ENCODE data around the gene GTF2H1. TPM values are rescaled to one million over a fixed set of nuclear protein-coding genes. Genes with fewer than 3 reads are reported as not detected.

Gene GTF2H1
- 10 to 100 TPM; 23.1 to 65.7 (median 27.3) TPM for polyA plus RNA-seq
- long read RNA-seq, donor 1, transcript GTF2H1-201 (15 exons, 2,982 nt), result major isoform, 9 of 15 reads
- long read RNA-seq, donor 1, partial matches to known transcripts, result 0 of 15 reads
- long read RNA-seq, donor 1, other reads (novel, unspliced or antisense), result 0 of 15 reads
- long read RNA-seq, donor 2, partial matches to known transcripts, result 0 of 3 reads
- long read RNA-seq, donor 2, other reads (novel, unspliced or antisense), result 0 of 3 reads
- long read RNA-seq, donor 3, partial matches to known transcripts, result 5 of 9 reads
- long read RNA-seq, donor 3, other reads (novel, unspliced or antisense), result 0 of 9 reads
- long read RNA-seq, donor 4, partial matches to known transcripts, result 0 of 1 reads
- long read RNA-seq, donor 4, other reads (novel, unspliced or antisense), result 0 of 1 reads
- long read RNA-seq, donor 5, partial matches to known transcripts, result 0 of 1 reads
- long read RNA-seq, donor 5, other reads (novel, unspliced or antisense), result 0 of 1 reads
- long read RNA-seq, donor 6, partial matches to known transcripts, result 0 of 5 reads
- long read RNA-seq, donor 6, other reads (novel, unspliced or antisense), result 0 of 5 reads
- long read RNA-seq, donor 7, result 0 reads
- long read RNA-seq, donor 8, partial matches to known transcripts, result 0 of 1 reads
- long read RNA-seq, donor 8, other reads (novel, unspliced or antisense), result 0 of 1 reads
- long read RNA-seq, donor 9, result 0 reads
- long read RNA-seq, donor 10, partial matches to known transcripts, result 0 of 3 reads
- long read RNA-seq, donor 10, other reads (novel, unspliced or antisense), result 0 of 3 reads

DNA sequence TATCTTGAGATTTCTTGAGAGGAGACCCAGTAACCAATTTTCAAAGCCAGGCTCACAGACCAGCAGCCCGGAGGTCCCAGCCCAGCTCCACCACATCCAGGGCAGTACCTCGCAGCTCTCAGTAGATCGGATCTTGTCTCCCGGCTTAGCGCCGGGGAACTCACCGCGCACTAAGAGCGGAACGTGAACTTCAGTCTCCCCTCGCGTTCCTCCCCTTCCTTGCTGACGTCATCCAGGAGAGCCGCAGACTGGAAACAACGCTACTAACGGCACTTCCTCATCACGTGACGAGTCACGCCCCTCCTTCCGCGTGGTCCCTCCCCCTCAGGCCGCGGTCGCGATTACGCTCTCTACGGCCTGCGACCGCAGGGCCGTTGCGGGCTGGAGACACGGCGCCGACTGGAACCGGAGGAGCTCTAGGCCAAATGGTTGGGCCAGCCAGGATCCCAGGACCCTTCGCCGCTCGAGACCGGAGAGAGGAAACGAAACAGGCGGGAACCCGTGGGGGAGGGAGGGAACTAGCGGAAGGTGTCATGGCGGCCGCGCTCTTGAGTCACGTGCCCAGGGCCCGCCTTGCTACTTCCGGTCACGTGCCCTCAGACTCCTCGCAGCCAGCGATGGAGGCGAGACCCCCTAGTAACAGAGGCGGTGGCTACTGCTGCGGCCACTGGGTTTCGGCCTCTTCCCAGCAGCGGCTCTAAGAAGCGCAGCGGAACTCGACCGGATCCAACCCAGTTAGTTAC is at the start of gene GTF2H1, which contains the start of gene HPS5:
Gene GTF2H1 (plus strand): TSS at position 599 of the 743 bp plus-strand sequence. CDS start 10,508 bp downstream, outside the sequence.
Gene HPS5 (minus strand): TSS at position 172 of the 743 bp plus-strand sequence. CDS start 4,282 bp downstream, outside the sequence.
- DNase-seq (peak; percentile 99), FAIRE-seq (no peak)
- peaks cover 0 to 6% (median 0%) of the 10 kb centered on the region in 3 donors for H3K36me3 ChIP-seq (ENCODE audit: control insufficient read depth in 3 of 3, insufficient read depth in 2 of 3, low read depth in 1 of 3, low read length in 3 of 3)
- H3K27me3 ChIP-seq (ENCODE audit: control insufficient read depth in 3 of 3, insufficient read depth in 3 of 3, low read length in 3 of 3), result no peaks in the 10 kb centered on the region
- 0% methylated on average over 61 of the region's 61 CpGs for WGBS, 3 donors
- no peaks in the 10 kb centered on the region for H3K9me3 ChIP-seq (ENCODE audit: control insufficient read depth in 2 of 2, insufficient read depth in 1 of 2, low read depth in 1 of 2, low read length in 1 of 2)
- H3K27ac ChIP-seq (ENCODE audit: low read depth in 1 of 3, low read length in 2 of 3), result peak within 1 kb of the TSS; percentile 77 to 99 (median 94)
- peaks cover 7 to 10% (median 7%) of the 10 kb centered on the region in 3 donors for H3K4me1 ChIP-seq (ENCODE audit: control insufficient read depth in 3 of 3, insufficient read depth in 2 of 3, low read depth in 1 of 3, low read length in 2 of 3)
- H3K4me3 ChIP-seq (ENCODE audit: low read depth in 1 of 3, low read length in 3 of 3), result peak within 1 kb of the TSS; percentile 69 to 89 (median 84)

- DNase-seq (no peak), FAIRE-seq (no peak)
- Histone ChIP-seq H3K36me3 (ENCODE audit: control insufficient read depth in 3 of 3, insufficient read depth in 2 of 3, low read depth in 1 of 3, low read length in 3 of 3) (peaks cover 5 to 21% (median 12%) of the 10 kb centered on the region in 3 donors), H3K4me1 (ENCODE audit: control insufficient read depth in 3 of 3, insufficient read depth in 2 of 3, low read depth in 1 of 3, low read length in 2 of 3) (no peaks in the 10 kb centered on the region), H3K9me3 (ENCODE audit: control insufficient read depth in 2 of 2, insufficient read depth in 1 of 2, low read depth in 1 of 2, low read length in 1 of 2) (no peaks in the 10 kb centered on the region), H3K27ac (ENCODE audit: low read depth in 1 of 3, low read length in 2 of 3) (no peak overlapping the region), H3K27me3 (ENCODE audit: control insufficient read depth in 3 of 3, insufficient read depth in 3 of 3, low read length in 3 of 3) (no peaks in the 10 kb centered on the region), H3K4me3 (ENCODE audit: low read depth in 1 of 3, low read length in 3 of 3) (no peak overlapping the region)
- 87 to 95% (median 92%) methylated on average over 5 of the region's 5 CpGs for WGBS, 3 donors
Observed at GRCh38 chr11:18277565-18278271, 44.6 kb upstream of the GTF2H1 start.

DNA sequence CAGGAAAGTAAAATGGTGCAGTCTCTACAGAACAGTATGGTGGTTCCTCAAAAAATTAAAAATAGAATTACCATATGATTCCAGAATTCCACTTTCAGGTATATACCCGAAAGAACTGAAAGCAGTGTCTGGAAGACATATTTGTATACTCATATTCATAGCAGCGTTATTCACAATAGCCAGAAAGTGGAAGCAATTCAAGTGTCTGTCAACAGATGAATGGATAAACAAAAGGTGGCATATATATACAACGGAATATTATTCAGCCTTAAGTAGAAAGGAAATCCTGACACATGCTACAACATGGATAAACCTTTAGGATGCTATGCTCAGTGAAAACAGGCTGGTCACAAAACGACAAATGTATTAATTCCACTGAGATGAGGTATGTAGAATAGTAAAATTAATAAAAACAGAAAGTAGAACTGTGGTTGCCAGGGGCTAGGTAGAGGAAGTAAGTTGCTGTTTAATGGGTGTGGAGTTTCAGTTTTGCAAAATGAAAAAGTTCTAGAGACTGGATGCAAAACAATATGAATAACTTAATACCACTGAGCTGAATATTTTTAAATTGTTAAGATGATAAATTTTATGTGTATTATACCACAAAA is 41.8 kb upstream of the GTF2H1 start:
- Histone ChIP-seq H3K4me1 (ENCODE audit: control insufficient read depth in 3 of 3, insufficient read depth in 2 of 3, low read depth in 1 of 3, low read length in 2 of 3) (no peaks in the 10 kb centered on the region), H3K9me3 (ENCODE audit: control insufficient read depth in 2 of 2, insufficient read depth in 1 of 2, low read depth in 1 of 2, low read length in 1 of 2) (no peaks in the 10 kb centered on the region), H3K27ac (ENCODE audit: low read depth in 1 of 3, low read length in 2 of 3) (peak overlapping the region in 1 of 3 donors; percentile 24), H3K27me3 (ENCODE audit: control insufficient read depth in 3 of 3, insufficient read depth in 3 of 3, low read length in 3 of 3) (no peaks in the 10 kb centered on the region), H3K36me3 (ENCODE audit: control insufficient read depth in 3 of 3, insufficient read depth in 2 of 3, low read depth in 1 of 3, low read length in 3 of 3) (peaks cover 8 to 23% (median 16%) of the 10 kb centered on the region in 3 donors), H3K4me3 (ENCODE audit: low read depth in 1 of 3, low read length in 3 of 3) (no peak overlapping the region)
- 65 to 78% (median 68%) methylated on average over 4 of the region's 4 CpGs for WGBS, 3 donors
- DNase-seq (no peak), FAIRE-seq (no peak)

DNA sequence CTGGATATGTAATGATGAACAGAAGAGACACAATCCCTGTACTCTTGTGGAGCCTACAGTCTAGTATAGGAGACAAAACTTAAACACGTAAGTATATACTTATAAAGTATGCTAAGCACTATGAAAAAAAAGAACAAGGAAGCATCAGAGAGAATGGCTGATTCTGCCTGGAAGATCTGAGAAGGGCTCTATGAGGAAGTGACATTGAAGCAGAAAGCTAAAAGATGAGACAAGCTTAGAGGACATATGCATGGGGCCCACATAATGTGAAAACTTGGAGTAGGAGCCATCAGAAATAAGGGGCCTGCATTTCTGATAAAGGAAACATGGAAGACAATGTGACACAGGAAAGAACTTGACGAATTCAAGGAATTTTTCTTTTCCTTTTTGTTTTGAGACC is 39.7 kb upstream of the GTF2H1 start:
- H3K27ac ChIP-seq (ENCODE audit: low read depth in 1 of 3, low read length in 2 of 3), result no peak overlapping the region
- FAIRE-seq, result no peak
- H3K4me3 ChIP-seq (ENCODE audit: low read depth in 1 of 3, low read length in 3 of 3), result no peak overlapping the region
- H3K36me3 ChIP-seq (ENCODE audit: control insufficient read depth in 3 of 3, insufficient read depth in 2 of 3, low read depth in 1 of 3, low read length in 3 of 3), result peaks cover 18 to 26% (median 24%) of the 10 kb centered on the region in 3 donors
- no peaks in the 10 kb centered on the region for H3K9me3 ChIP-seq (ENCODE audit: control insufficient read depth in 2 of 2, insufficient read depth in 1 of 2, low read depth in 1 of 2, low read length in 1 of 2)
- H3K4me1 ChIP-seq (ENCODE audit: control insufficient read depth in 3 of 3, insufficient read depth in 2 of 3, low read depth in 1 of 3, low read length in 2 of 3), result no peaks in the 10 kb centered on the region
- 93 to 98% (median 97%) methylated on average over 2 of the region's 2 CpGs for WGBS, 3 donors
- no peak for DNase-seq
- H3K27me3 ChIP-seq (ENCODE audit: control insufficient read depth in 3 of 3, insufficient read depth in 3 of 3, low read length in 3 of 3), result no peaks in the 10 kb centered on the region

- no peak overlapping the region for H3K27ac ChIP-seq (ENCODE audit: low read depth in 1 of 3, low read length in 2 of 3)
- FAIRE-seq, result no peak
- no peaks in the 10 kb centered on the region for H3K27me3 ChIP-seq (ENCODE audit: control insufficient read depth in 3 of 3, insufficient read depth in 3 of 3, low read length in 3 of 3)
- peaks cover 13 to 32% (median 28%) of the 10 kb centered on the region in 3 donors for H3K36me3 ChIP-seq (ENCODE audit: control insufficient read depth in 3 of 3, insufficient read depth in 2 of 3, low read depth in 1 of 3, low read length in 3 of 3)
- H3K4me3 ChIP-seq (ENCODE audit: low read depth in 1 of 3, low read length in 3 of 3), result no peak overlapping the region
- no peaks in the 10 kb centered on the region for H3K9me3 ChIP-seq (ENCODE audit: control insufficient read depth in 2 of 2, insufficient read depth in 1 of 2, low read depth in 1 of 2, low read length in 1 of 2)
- H3K4me1 ChIP-seq (ENCODE audit: control insufficient read depth in 3 of 3, insufficient read depth in 2 of 3, low read depth in 1 of 3, low read length in 2 of 3), result no peaks in the 10 kb centered on the region
- DNase-seq, result no peak
- WGBS, 3 donors, result 97 to 100% (median 99%) methylated on average over 1 of the region's 1 CpG
Observed at GRCh38 chr11:18285841-18286240, 36.5 kb upstream of the GTF2H1 start.

DNA sequence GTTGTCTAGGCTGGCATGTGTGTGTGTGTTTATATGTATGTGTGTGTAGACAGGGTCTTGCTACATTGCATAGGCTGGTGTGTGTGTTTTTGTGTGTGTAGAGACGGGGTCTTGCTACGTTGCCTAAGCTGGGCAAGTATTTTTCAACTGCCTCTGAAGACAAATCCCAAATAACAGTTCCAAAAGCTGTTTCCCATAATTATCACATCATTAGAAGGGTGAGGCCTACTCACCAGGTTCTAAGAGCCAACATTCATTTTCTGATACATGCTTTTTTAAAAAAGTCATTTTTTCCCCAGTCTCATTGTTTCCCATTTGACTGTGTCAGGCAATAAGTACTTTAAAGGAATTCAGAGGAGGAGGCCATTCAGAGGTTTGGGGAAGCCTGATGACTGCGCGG is 33.5 kb upstream of the GTF2H1 start:
- H3K27me3 ChIP-seq (ENCODE audit: control insufficient read depth in 3 of 3, insufficient read depth in 3 of 3, low read length in 3 of 3), result no peaks in the 10 kb centered on the region
- H3K4me1 ChIP-seq (ENCODE audit: control insufficient read depth in 3 of 3, insufficient read depth in 2 of 3, low read depth in 1 of 3, low read length in 2 of 3), result no peaks in the 10 kb centered on the region
- H3K27ac ChIP-seq (ENCODE audit: low read depth in 1 of 3, low read length in 2 of 3), result no peak overlapping the region
- H3K9me3 ChIP-seq (ENCODE audit: control insufficient read depth in 2 of 2, insufficient read depth in 1 of 2, low read depth in 1 of 2, low read length in 1 of 2), result no peaks in the 10 kb centered on the region
- H3K36me3 ChIP-seq (ENCODE audit: control insufficient read depth in 3 of 3, insufficient read depth in 2 of 3, low read depth in 1 of 3, low read length in 3 of 3), result peaks cover 16 to 31% (median 22%) of the 10 kb centered on the region in 3 donors
- FAIRE-seq (no peak), DNase-seq (no peak)
- no peak overlapping the region for H3K4me3 ChIP-seq (ENCODE audit: low read depth in 1 of 3, low read length in 3 of 3)
- WGBS, 3 donors, result 95 to 99% (median 96%) methylated on average over 4 of the region's 4 CpGs

DNA sequence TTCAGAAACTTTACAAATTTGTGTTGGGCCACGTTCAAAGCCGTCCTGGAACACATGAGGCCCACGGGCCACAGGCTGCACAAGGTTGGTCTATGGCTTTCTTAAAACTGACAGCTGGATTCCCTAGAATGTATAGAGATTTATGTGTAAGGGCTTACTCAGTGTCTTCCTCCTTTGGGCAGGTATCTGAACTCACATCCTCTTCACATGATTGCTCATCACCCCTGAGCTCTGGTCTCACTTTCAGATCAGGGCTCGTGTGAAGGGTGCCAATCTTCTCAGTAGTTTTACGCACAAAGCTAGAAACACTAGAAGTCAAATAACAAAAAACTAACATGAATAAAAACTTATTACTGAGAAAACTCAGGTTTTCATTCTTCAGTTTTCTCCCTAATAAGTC is 27.5 kb upstream of the GTF2H1 start:
- H3K4me3 ChIP-seq (ENCODE audit: low read depth in 1 of 3, low read length in 3 of 3), result no peak overlapping the region
- DNase-seq, result no peak
- no peaks in the 10 kb centered on the region for H3K27me3 ChIP-seq (ENCODE audit: control insufficient read depth in 3 of 3, insufficient read depth in 3 of 3, low read length in 3 of 3)
- 91 to 96% (median 96%) methylated on average over 5 of the region's 5 CpGs for WGBS, 3 donors
- FAIRE-seq, result no peak
- peaks cover 11 to 36% (median 29%) of the 10 kb centered on the region in 3 donors for H3K36me3 ChIP-seq (ENCODE audit: control insufficient read depth in 3 of 3, insufficient read depth in 2 of 3, low read depth in 1 of 3, low read length in 3 of 3)
- H3K27ac ChIP-seq (ENCODE audit: low read depth in 1 of 3, low read length in 2 of 3), result no peak overlapping the region
- no peaks in the 10 kb centered on the region for H3K9me3 ChIP-seq (ENCODE audit: control insufficient read depth in 2 of 2, insufficient read depth in 1 of 2, low read depth in 1 of 2, low read length in 1 of 2)
- H3K4me1 ChIP-seq (ENCODE audit: control insufficient read depth in 3 of 3, insufficient read depth in 2 of 3, low read depth in 1 of 3, low read length in 2 of 3), result no peaks in the 10 kb centered on the region

Measured in small intestine (tissue), 16 donors.